Type B pancreatic cell (in vitro differentiated cells): Measurements from ENCODE around the gene MAD2L2. TPM values are rescaled to one million over a fixed set of nuclear protein-coding genes. Genes with fewer than 3 reads are reported as not detected.

ENCODE experiments used
- DNase-seq: peaks from one replicate; pipeline ENCODE4 v3.0.0; 2021; ENCODE audit warnings: mixed read lengths; ENCODE audit not compliant: unreplicated experiment; ENCODE audit errors: extremely low spot score
- H3K27ac Mint-ChIP-seq: 2 replicates; pipeline ENCODE4 v1.8.0; 2021; ENCODE audit warnings: mild to moderate bottlenecking, mixed read lengths
- H3K27me3 Mint-ChIP-seq: 2 replicates; pipeline ENCODE4 v1.8.0; 2021; ENCODE audit warnings: mixed read lengths
- H3K36me3 Mint-ChIP-seq: 2 replicates; pipeline ENCODE4 v1.8.0; 2021; ENCODE audit warnings: mixed read lengths
- H3K4me1 Mint-ChIP-seq: one replicate; pipeline ENCODE4 v1.8.0; 2021; ENCODE audit warnings: mixed read lengths; ENCODE audit not compliant: unreplicated experiment
- H3K4me3 Mint-ChIP-seq: 2 replicates; pipeline ENCODE4 v1.8.0; 2021; ENCODE audit warnings: mild to moderate bottlenecking, mixed read lengths
- H3K9me3 Mint-ChIP-seq: 2 replicates; pipeline ENCODE4 v1.8.0; 2021; ENCODE audit warnings: mixed read lengths
- CTCF ChIP-seq: fragments of 200-600 bp; sonication (generic); conservative IDR thresholded peaks from 2 replicates; pipeline ENCODE4 v1.5.0; 2021; ENCODE audit warnings: antibody characterized with exemption, mild to moderate bottlenecking
- total RNA-seq: library from RNA; stranded (reverse); gene quantifications from 2 replicates; pipeline ENCODE4 v1.2.1, GENCODE V29; 2021; ENCODE audit warnings: low replicate concordance

Gene MAD2L2
- total RNA-seq, 1 donor from 2014 or later: 70.7 TPM

- no peaks in the 10 kb centered on the region for H3K4me1 Mint-ChIP-seq
- peaks cover 4% of the 10 kb centered on the region for H3K27me3 Mint-ChIP-seq
- H3K9me3 Mint-ChIP-seq: no peaks in the 10 kb centered on the region
- H3K27ac Mint-ChIP-seq: no peak overlapping the region
- no peak for DNase-seq
- peak; percentile 98 for TF ChIP-seq CTCF
- peak overlapping the region; percentile 31 for H3K4me3 Mint-ChIP-seq
- H3K36me3 Mint-ChIP-seq: no peaks in the 10 kb centered on the region
These were observed 38.5 kb upstream of the MAD2L2 start for GRCh38 chr1:11719313-11720032.

GRCh38 chr1:11714831-11715575, 34.1 kb upstream of the MAD2L2 start:
- DNase-seq: no peak
- Mint-ChIP-seq H3K27ac (no peak overlapping the region), H3K27me3 (peaks cover 4% of the 10 kb centered on the region), H3K4me1 (no peaks in the 10 kb centered on the region), H3K4me3 (no peak overlapping the region), H3K9me3 (no peaks in the 10 kb centered on the region), H3K36me3 (no peaks in the 10 kb centered on the region)
- TF ChIP-seq CTCF: no peak

- DNase-seq: no peak
- H3K9me3 Mint-ChIP-seq: no peaks in the 10 kb centered on the region
- no peak for TF ChIP-seq CTCF
- H3K27ac Mint-ChIP-seq: no peak overlapping the region
- H3K4me1 Mint-ChIP-seq: no peaks in the 10 kb centered on the region
- no peaks in the 10 kb centered on the region for H3K27me3 Mint-ChIP-seq
- no peak overlapping the region for H3K4me3 Mint-ChIP-seq
- no peaks in the 10 kb centered on the region for H3K36me3 Mint-ChIP-seq
These were observed 32.1 kb upstream of the MAD2L2 start for GRCh38 chr1:11713095-11713494.

GRCh38 chr1:11712285-11712684, 31.3 kb upstream of the MAD2L2 start:
- Mint-ChIP-seq H3K4me1 (peaks cover 4% of the 10 kb centered on the region), H3K27me3 (no peaks in the 10 kb centered on the region), H3K9me3 (no peaks in the 10 kb centered on the region), H3K27ac (no peak overlapping the region), H3K36me3 (no peaks in the 10 kb centered on the region), H3K4me3 (no peak overlapping the region)
- no peak for TF ChIP-seq CTCF
- DNase-seq: no peak

- Mint-ChIP-seq H3K4me3 (no peak overlapping the region), H3K27me3 (no peaks in the 10 kb centered on the region)
These were observed 30.5 kb upstream of the MAD2L2 start for GRCh38 chr1:11711490-11711889.

More at GRCh38 chr1:11711490-11711889, 30.5 kb upstream of the MAD2L2 start:
- Mint-ChIP-seq H3K4me1 (peaks cover 4% of the 10 kb centered on the region), H3K27ac (no peak overlapping the region), H3K36me3 (no peaks in the 10 kb centered on the region), H3K9me3 (no peaks in the 10 kb centered on the region)
- no peak for DNase-seq
- TF ChIP-seq CTCF: no peak
